GM21360 (cell line): Measurements from ENCODE around the gene ROR1.

ENCODE experiments used
- ATAC-seq: cut with Tn5 transposase; IDR thresholded peaks from one replicate; pipeline ENCODE4 v1.9.1; 2021; ENCODE audit warnings: mild to moderate bottlenecking, moderate library complexity; ENCODE audit not compliant: unreplicated experiment

ROR1 gene

GRCh38 chr1:63849149-63849548 is 75.3 kb downstream of the ROR1 start:
- no peak for ATAC-seq

GRCh38 chr1:63854091-63854490 is 80.3 kb downstream of the ROR1 start:
- ATAC-seq, result no peak

GRCh38 chr1:63855942-63856341 is 82.1 kb downstream of the ROR1 start:
- ATAC-seq, result no peak

- no peak for ATAC-seq
These were observed 83.1 kb downstream of the ROR1 start for GRCh38 chr1:63856924-63857323.

GRCh38 chr1:63857478-63857877 is 83.7 kb downstream of the ROR1 start:
- no peak for ATAC-seq

- no peak for ATAC-seq
These were observed 84.3 kb downstream of the ROR1 start for GRCh38 chr1:63858153-63858552.

- ATAC-seq, result no peak
These were observed 85.9 kb downstream of the ROR1 start for GRCh38 chr1:63859480-63860275.

GRCh38 chr1:63861052-63861691 is 87.4 kb downstream of the ROR1 start:
- no peak for ATAC-seq

- no peak for ATAC-seq
These were observed 89.3 kb downstream of the ROR1 start for GRCh38 chr1:63863145-63863544.

- no peak for ATAC-seq
These were observed 90.4 kb downstream of the ROR1 start for GRCh38 chr1:63864224-63864641.

GRCh38 chr1:63865561-63865960 is 91.7 kb downstream of the ROR1 start:
- ATAC-seq, result no peak

GRCh38 chr1:63866084-63866483 is 92.3 kb downstream of the ROR1 start:
- no peak for ATAC-seq

GRCh38 chr1:63867429-63868176 is 93.8 kb downstream of the ROR1 start:
- ATAC-seq, result no peak

- no peak for ATAC-seq
These were observed 94.5 kb downstream of the ROR1 start for GRCh38 chr1:63868268-63868781.

GRCh38 chr1:63870152-63870551 is 96.3 kb downstream of the ROR1 start:
- ATAC-seq, result no peak

- ATAC-seq, result no peak
These were observed 97.6 kb downstream of the ROR1 start for GRCh38 chr1:63871463-63871862.

GRCh38 chr1:63873751-63874150 is 99.9 kb downstream of the ROR1 start:
- no peak for ATAC-seq

GRCh38 chr1:63874278-63874880 is 100.6 kb downstream of the ROR1 start:
- no peak for ATAC-seq

- no peak for ATAC-seq
These were observed 101.8 kb downstream of the ROR1 start for GRCh38 chr1:63875636-63876035.

GRCh38 chr1:63877021-63877767 is 103.4 kb downstream of the ROR1 start:
- no peak for ATAC-seq
